NCI-H2227 (cell line): ENCODE measurements around the gene PCDH18.
"Not testable (repeated sequence)": the region's sequence is repeated elsewhere in the genome, so short reads cannot be mapped to it uniquely, and the experiment has no call there.

Experiments
- DNase-seq: peaks from one replicate; lab custom pipeline; 2025; ENCODE audit not compliant: unreplicated experiment; lab: John Stamatoyannopoulos, UW

Gene PCDH18

GRCh38 chr4:137531168-137531985 is 917 bp downstream of the PCDH18 start:
- DNase-seq, result peak; percentile 1

DNA sequence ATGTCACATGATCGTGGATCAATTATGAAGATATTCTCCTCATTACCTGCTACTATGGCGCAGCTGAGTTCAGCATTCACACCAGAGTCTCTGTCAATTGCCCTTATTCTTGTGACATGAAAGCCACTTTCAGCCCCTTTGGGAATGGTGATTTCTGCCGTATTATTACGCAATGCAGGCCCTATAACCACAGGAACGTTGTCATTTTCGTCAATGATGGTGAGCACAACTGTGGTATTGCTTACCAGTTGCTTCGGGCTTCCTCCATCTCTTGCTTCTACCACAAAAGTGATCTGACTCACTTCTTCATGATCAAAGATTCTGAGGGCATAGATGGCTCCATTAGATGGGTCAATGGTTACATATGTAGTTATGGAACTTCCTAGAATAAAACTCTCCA is 2.1 kb downstream of the PCDH18 start:
- no peak for DNase-seq

DNA sequence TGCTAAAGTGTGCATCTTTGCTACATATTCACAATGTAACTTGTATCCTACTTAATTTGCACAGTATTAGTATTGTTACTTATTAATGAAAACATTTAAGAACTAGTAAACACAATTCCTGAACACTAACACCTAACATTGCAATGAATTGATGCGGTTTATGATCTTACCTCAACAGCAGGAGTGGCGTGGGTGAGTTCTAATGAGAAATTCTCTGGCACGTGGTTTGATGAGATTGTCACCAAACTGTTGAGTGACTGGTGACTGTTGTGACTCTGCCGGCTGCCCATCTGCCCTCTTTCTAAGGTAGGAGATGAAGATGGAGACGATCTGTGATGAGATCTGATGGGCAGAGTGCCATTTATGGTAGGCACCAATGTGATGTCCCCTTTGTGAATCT is 2.9 kb downstream of the PCDH18 start:
- no peak for DNase-seq

GRCh38 chr4:137528673-137529072 is 3.6 kb downstream of the PCDH18 start:
- DNase-seq, result no peak

DNA sequence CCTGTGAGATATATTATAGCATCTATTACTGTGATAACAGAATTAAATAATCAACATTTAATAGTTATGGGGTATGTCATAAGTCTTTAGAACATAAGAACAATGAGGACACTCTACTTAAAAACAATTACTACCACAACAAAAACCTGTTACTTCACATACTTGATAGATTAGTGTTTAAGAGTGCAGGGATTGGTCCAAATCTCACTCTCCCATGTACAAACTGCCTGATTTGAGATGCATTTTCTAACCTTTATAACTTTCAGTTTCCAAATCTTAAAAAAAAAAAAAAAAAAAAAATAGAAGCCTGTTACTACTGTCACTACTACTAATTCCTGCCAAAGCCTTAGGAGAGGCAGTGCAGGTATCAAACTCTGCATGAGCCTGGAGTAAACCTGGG is 5.6 kb downstream of the PCDH18 start:
- no peak for DNase-seq

- DNase-seq, result no peak
Measured at GRCh38 chr4:137524725-137525369, 7.4 kb downstream of the PCDH18 start.

- DNase-seq, result no peak
Measured at GRCh38 chr4:137523329-137523728, 9.0 kb downstream of the PCDH18 start.

DNA sequence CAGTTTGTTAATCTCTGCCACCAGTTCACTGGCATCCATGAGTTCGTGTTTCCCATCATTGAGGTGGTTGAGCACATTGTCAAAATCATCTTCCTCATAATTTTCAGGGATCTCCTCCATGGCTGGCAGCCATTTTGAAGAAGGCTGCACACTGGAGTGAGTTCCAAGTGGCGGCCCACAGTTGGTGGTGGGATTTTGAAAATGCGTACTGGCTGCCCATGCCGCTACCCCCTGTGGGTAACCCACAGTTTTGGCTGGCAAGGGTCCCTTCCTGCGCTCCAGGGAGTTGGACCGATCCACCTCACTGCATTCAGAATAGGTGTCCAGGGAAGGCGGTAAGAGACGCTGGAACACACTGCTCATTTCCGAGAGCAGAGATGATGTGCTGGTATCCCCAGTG is 11.2 kb downstream of the PCDH18 start:
- no peak for DNase-seq

DNA sequence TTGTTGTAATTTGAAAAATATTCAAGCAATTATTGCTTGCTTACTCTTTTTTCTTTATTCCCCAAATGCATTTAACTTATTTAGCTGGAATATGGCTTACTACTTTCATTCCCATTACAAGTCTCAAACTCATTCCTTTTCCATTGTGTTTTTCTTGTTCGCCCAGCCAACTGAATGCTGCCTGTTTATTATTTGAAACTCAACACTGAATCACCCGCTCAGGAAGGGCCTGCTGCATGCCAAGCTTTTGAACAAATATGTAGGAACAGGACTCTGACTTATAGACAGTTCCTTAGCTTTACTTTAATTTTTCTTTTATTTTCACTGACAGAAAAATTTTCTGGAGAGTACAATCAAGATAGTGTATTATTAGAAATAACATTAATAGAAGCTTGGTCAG is 12.9 kb downstream of the PCDH18 start:
- DNase-seq, result no peak

GRCh38 chr4:137517323-137517722 is 15.0 kb downstream of the PCDH18 start:
- DNase-seq, result not testable (repeated sequence)

GRCh38 chr4:137514406-137515111 is 17.7 kb downstream of the PCDH18 start:
- no peak for DNase-seq

DNA sequence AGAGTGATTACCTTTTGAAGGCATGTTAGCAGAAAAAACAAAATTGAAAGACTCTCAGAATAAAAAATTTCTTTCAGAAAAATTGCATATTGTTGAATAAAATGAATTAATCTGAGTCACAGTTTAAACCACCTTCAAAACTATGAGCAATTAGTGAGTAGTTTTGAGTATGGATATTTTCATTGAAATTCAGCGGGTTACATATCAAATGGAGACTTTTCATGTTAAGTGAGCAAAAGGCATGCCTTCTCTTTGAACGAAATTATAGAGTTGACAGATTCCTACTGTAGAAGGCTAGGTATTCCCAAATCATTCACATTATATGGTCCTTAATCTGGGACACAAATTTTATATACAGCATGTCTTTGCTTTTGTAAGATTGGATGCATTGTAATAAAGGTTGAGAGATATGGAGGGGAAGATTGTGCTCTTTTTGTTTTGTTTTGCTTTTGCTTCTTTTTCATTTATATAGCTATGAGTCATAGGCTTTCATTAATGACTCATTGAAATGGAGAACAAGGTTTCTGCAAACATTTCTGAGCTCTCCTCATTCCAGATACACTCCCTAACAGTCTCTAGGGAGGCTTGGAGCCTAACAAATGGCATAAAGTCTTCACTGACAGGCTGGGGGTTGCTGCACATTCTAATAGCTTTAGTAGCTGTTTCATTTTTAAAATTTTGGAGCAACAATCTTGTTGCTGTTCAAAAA is 21.6 kb downstream of the PCDH18 start:
- no peak for DNase-seq

GRCh38 chr4:137509855-137510282 is 22.4 kb downstream of the PCDH18 start:
- DNase-seq, result no peak

GRCh38 chr4:137502339-137503129 is 29.8 kb downstream of the PCDH18 start:
- DNase-seq, result no peak

DNA sequence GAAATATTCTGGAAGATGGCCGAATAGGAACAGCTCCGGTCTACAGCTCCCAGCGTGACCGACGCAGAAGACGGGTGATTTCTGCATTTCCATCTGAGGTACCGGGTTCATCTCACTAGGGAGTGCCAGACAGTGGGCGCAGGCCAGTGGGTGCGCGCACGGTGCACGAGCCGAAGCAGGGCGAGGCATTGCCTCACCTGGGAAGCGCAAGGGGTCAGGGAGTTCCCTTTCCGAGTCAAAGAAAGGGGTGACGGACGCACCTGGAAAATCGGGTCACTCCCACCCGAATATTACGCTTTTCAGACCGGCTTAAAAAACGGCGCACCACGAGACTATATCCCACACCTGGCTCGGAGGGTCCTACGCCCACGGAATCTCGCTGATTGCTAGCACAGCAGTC is 36.0 kb downstream of the PCDH18 start:
- DNase-seq, result not testable (repeated sequence)

- no peak for DNase-seq
Measured at GRCh38 chr4:137495578-137495977, 36.7 kb downstream of the PCDH18 start.

- not testable (repeated sequence) for DNase-seq
Measured at GRCh38 chr4:137483313-137483959, 48.9 kb downstream of the PCDH18 start.

DNA sequence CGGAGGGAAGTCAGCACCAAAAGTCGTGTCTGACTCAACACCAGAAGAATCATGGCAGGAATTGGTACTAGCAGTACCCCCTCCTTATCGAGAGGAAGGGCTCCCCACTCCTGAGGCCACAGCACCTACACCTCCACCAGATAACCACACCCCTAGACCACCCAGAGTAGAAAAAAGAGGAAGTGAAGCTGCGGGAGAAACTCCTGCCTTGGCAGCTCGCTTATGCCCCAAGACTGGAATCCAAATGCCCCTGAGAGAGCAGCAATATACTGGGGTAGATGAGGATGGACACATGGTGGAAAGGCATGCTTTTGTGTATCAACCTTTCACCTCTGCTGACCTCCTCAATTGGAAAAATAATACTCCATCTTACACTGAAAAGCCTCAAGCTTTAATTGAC is 52.6 kb downstream of the PCDH18 start:
- not testable (repeated sequence) for DNase-seq

DNA sequence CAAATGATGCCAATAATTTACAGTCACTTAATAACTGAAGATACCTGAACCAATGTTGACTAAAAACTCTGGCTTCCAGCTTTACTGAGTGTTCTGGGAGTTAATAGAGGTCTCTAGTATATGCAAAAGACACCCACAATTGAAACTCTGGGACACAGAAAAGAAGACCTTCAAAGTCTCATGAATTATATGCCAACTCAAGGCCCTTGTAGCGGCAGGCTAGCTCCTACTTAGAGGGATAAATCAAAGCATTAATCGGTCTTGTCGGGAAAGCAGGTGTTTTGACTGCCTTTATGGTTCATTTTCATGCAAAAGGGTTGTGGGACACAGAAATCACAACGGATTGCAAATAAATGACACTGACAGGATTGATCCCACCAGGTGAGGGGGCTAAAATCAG is 55.9 kb downstream of the PCDH18 start:
- no peak for DNase-seq

- DNase-seq, result peak; percentile 4
Measured at GRCh38 chr4:137474711-137475301, 57.5 kb downstream of the PCDH18 start.
